Liver (tissue), 9 donors: ENCODE results near the gene PFN1. TPM values are rescaled to one million over a fixed set of nuclear protein-coding genes. Genes with fewer than 3 reads are reported as not detected.

Experiments used
- DNase-seq: peaks from one replicate; pipeline ENCODE4 v3.0.0-alpha.2; 2017; ENCODE audit warnings: low spot score
- H3K27ac ChIP-seq, 2 donors: one replicate each; pipeline ENCODE4 v1.7.0; 2013; ENCODE audit warnings: inconsistent platforms in 2 of 2, low read length in 2 of 2, control low read depth in 1 of 2, low read depth in 1 of 2, mild to moderate bottlenecking in 1 of 2
- H3K27me3 ChIP-seq, 4 donors: one replicate each; pipeline versions ENCODE4 v1.6.1 to v1.7.0; 2013; ENCODE audit warnings: low read length in 3 of 4, inconsistent platforms in 1 of 4, mild to moderate bottlenecking in 1 of 4, moderate library complexity in 1 of 4; ENCODE audit not compliant: control insufficient read depth in 4 of 4, insufficient read depth in 4 of 4
- H3K36me3 ChIP-seq, 4 donors: one replicate each; pipeline versions ENCODE4 v1.6.1 to v1.7.0; 2013; ENCODE audit warnings: low read length in 3 of 4, mild to moderate bottlenecking in 3 of 4, low read depth in 1 of 4, moderate library complexity in 1 of 4; ENCODE audit not compliant: control insufficient read depth in 4 of 4, insufficient read depth in 3 of 4
- H3K4me1 ChIP-seq, 4 donors: one replicate each; pipeline versions ENCODE4 v1.6.1 to v1.7.0; 2013; ENCODE audit warnings: low read length in 3 of 4, mild to moderate bottlenecking in 3 of 4, moderate library complexity in 1 of 4; ENCODE audit not compliant: control insufficient read depth in 4 of 4, insufficient read depth in 4 of 4
- H3K4me3 ChIP-seq, 3 donors: one replicate each; pipeline versions ENCODE4 v1.6.1 to v1.7.0; 2013; ENCODE audit warnings: low read length in 3 of 3, control low read depth in 1 of 3, low read depth in 1 of 3, mild to moderate bottlenecking in 1 of 3
- H3K9ac ChIP-seq, 2 donors: one replicate each; pipeline ENCODE4 v1.7.0; 2013; ENCODE audit warnings: low read length in 2 of 2, mild to moderate bottlenecking in 2 of 2, moderate library complexity in 2 of 2, control low read depth in 1 of 2, low read depth in 1 of 2
- H3K9me3 ChIP-seq, 4 donors: one replicate each; pipeline versions ENCODE4 v1.6.1 to v1.7.0; 2013; ENCODE audit warnings: low read length in 3 of 4; ENCODE audit not compliant: control insufficient read depth in 4 of 4
- ATF3 ChIP-seq: IDR thresholded peaks from 2 replicates; pipeline ENCODE4 v1.6.1; 2016; ENCODE audit warnings: antibody characterized with exemption
- CTCF ChIP-seq: fragments of 150-350 bp; IDR thresholded peaks from 2 replicates; pipeline ENCODE4 v1.5.1; 2017; ENCODE audit warnings: improper control_type of control experiment, low read depth, low read length; ENCODE audit not compliant: missing input control
- EGR1 ChIP-seq, 2 donors: IDR thresholded peaks; 2 replicates each; pipeline ENCODE4 v1.6.1; 2016 to 2018; ENCODE audit warnings: antibody characterized with exemption in 2 of 2, low read depth in 2 of 2
- FOXA2 ChIP-seq: IDR thresholded peaks from 2 replicates; pipeline ENCODE4 v1.6.1; 2016; ENCODE audit warnings: antibody characterized with exemption
- GABPA ChIP-seq, 2 donors: IDR thresholded peaks in 1 of 2; conservative IDR thresholded peaks in 1 of 2; 2 replicates each; pipeline ENCODE4 v1.6.1; 2016; ENCODE audit warnings: antibody characterized with exemption in 2 of 2, mild to moderate bottlenecking in 1 of 2, moderate library complexity in 1 of 2
- JUND ChIP-seq, 2 donors: IDR thresholded peaks; 2 replicates each; pipeline ENCODE4 v1.6.1; 2016; ENCODE audit warnings: antibody characterized with exemption in 2 of 2
- NR2F2 ChIP-seq: IDR thresholded peaks from 2 replicates; pipeline ENCODE4 v1.6.1; 2016; ENCODE audit warnings: antibody characterized with exemption
- RAD21 ChIP-seq, 2 donors: IDR thresholded peaks; 2 replicates each; pipeline ENCODE4 v1.6.1; 2016; ENCODE audit warnings: antibody characterized with exemption in 2 of 2, mild to moderate bottlenecking in 2 of 2
- REST ChIP-seq: IDR thresholded peaks from 2 replicates; pipeline ENCODE4 v1.6.1; 2016; ENCODE audit warnings: antibody characterized with exemption, mild to moderate bottlenecking
- ZBTB33 ChIP-seq: IDR thresholded peaks from 2 replicates; pipeline ENCODE4 v1.6.1; 2016; ENCODE audit warnings: antibody characterized with exemption
- WGBS: extraction: QIAGEN DNeasy Blood & Tissue Kit; methylation state at CpG from one replicate; pipeline ENCODE4 v1.1.7; 2013; 5-methylcytosine and 5-hydroxymethylcytosine counted together
- polyA plus RNA-seq, 2 donors: library from polyadenylated mRNA; stranded (reverse) in 1 of 2; unstranded in 1 of 2; fragments of 200-250 nt in 1 of 2; fragments of >200 nt in 1 of 2; fragmentation: Nextera tagmentation in 1 of 2; extraction: Ambion mirVana in 1 of 2; gene quantifications; one replicate each; pipeline versions ENCODE4 v1.2.1 to v1.2.3, GENCODE V29; 2013 to 2015
- total RNA-seq, 2 donors: library from RNA; depleted of rRNA; stranded (reverse); fragments of >200 nt; gene quantifications; one replicate each; pipeline ENCODE4 v1.2.3, GENCODE V29; 2014
- donor health status: healthy.
- donor health status: healthy.
- donor health status: healthy.
- donor health status: healthy.
- donor health status: healthy.

Gene PFN1
- total and polyA plus RNA-seq, 4 donors = 150 to 672 (median 580) TPM

- TF ChIP-seq JUND (IDR thresholded peaks at IDR 0.05) (peak; percentile 30 to 32), EGR1 (IDR thresholded peaks at IDR 0.05; ENCODE audit: low read depth in 2 of 2) (no peak)
- Histone ChIP-seq H3K27me3 (no peaks in the 10 kb centered on the region), H3K4me1 (peaks cover 7 to 52% (median 33%) of the 10 kb centered on the region in 4 donors), H3K36me3 (peaks cover 3 to 6% (median 4%) of the 10 kb centered on the region in 4 donors), H3K9ac (peak overlapping the region in 1 of 2 donors; percentile 84), H3K27ac (peak overlapping the region; percentile 97 to 99), H3K9me3 (no peaks in the 10 kb centered on the region), H3K4me3 (peak overlapping the region; percentile 41 to 73 (median 71))
- 35% methylated on average over 15 of the region's 15 CpGs for WGBS
- DNase-seq = no peak
These were observed 20.8 kb upstream of the PFN1 start for GRCh38 chr17:4969047-4969550.

- H3K4me3 ChIP-seq = peak overlapping the region; percentile 41 to 73 (median 71)
- no peak for TF ChIP-seq GABPA (IDR thresholded peaks at IDR 0.05 in 1 of 2, conservative IDR thresholded peaks at IDR 0.05 in 1 of 2)
- TF ChIP-seq REST = no peak
- no peak for TF ChIP-seq NR2F2
- no peak for TF ChIP-seq ATF3
- TF ChIP-seq CTCF = no peak
- TF ChIP-seq RAD21 (IDR thresholded peaks at IDR 0.05) = no peak
- TF ChIP-seq FOXA2 = no peak
- no peak for TF ChIP-seq ZBTB33
- H3K27me3 ChIP-seq = no peaks in the 10 kb centered on the region
- 16% methylated on average over 23 of the region's 23 CpGs for WGBS
- DNase-seq = no peak
- no peaks in the 10 kb centered on the region for H3K9me3 ChIP-seq
- H3K9ac ChIP-seq = peak overlapping the region; percentile 36 to 84
- peak overlapping the region; percentile 97 to 99 for H3K27ac ChIP-seq
- peaks cover 0 to 6% (median 4%) of the 10 kb centered on the region in 4 donors for H3K36me3 ChIP-seq
- peaks cover 7 to 52% (median 32%) of the 10 kb centered on the region in 4 donors for H3K4me1 ChIP-seq
These were observed 20.2 kb upstream of the PFN1 start for GRCh38 chr17:4968486-4969046.
